Activated T-cell treated with anti-CD3 and anti-CD28 coated beads, Interleukin-2, amount 50 U/mL, for 48 hours (primary cell): ENCODE results near the gene ABT1.

Experiments used
- DNase-seq, 2 experiments: peaks; one replicate each; pipeline ENCODE4 v3.0.0-alpha.2; 2020

The ABT1 gene

GRCh38 chr6:26607434-26608230 lies 10.9 kb downstream of the ABT1 start:
- DNase-seq: peak; percentile 57 to 62

- DNase-seq: no peak
Observed at GRCh38 chr6:26609463-26609862, 12.7 kb downstream of the ABT1 start.

GRCh38 chr6:26611599-26611998 lies 14.8 kb downstream of the ABT1 start:
- no peak for DNase-seq

DNA sequence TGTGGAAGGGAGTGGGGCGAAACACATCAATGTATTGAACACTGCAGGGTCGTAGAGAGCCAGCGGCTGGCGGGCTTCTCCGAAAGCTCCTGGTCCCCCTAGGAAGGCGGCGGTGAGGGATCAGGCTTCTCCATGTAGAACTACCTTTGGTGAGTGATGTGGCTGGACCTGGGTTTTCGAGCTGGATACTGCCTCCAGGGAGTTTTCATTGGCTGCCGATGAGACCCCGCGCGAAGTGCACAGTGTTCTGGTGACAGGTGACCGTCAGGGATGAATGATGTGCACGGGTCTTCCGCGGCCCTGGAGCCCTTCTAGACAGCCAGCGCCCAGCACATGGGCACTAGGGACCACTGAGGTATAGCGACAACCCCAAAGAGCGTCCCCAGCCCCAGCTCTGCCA lies 16.4 kb downstream of the ABT1 start:
- DNase-seq: no peak

GRCh38 chr6:26613689-26614683 lies 17.2 kb downstream of the ABT1 start:
- DNase-seq: no peak

DNA sequence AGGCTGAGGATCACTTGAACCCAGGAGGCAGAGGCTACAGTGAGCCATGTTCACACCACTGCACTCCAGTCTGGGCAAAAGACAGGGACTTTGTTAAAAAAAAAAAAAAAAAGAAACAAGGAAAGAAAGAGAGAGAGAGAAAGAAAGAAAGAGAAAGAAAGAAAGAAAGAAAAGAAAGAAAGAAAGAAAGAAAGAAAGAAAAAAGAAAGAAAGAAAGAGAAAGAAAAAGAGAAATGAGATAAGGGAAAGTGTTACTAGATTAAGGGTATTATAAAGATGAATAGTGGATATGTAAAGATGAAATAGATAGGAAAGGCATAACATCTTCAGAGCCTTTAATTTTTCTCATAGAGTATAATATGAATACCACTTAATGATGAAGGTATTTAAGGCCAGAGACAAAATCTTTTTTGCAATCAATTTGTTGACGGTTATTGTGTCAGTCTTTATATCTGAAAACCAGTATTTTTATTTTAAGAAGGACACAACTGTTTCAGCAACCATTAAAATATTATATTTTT lies 26.6 kb downstream of the ABT1 start:
- DNase-seq: no peak

- no peak for DNase-seq
Observed at GRCh38 chr6:26624557-26624956, 27.8 kb downstream of the ABT1 start.

- DNase-seq: no peak
Observed at GRCh38 chr6:26627843-26628242, 31.1 kb downstream of the ABT1 start.

DNA sequence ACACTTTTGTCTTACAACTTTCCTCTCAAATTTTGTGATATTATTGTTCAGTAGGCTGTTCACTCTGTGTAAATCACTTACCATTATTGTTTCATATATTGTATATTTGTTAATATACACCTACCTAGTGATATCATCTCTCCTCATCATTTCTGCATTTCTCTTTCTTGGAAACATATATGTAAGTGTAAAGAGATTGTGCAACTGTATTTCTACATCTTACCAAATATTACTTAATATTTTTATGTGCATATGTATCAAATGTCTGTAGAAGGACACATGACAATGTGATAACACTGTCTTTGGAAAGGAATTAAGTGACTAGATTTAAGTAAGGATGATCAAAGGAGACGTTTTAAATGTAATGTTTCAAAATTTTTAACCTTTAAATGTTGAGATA lies 32.6 kb downstream of the ABT1 start:
- DNase-seq: no peak

DNA sequence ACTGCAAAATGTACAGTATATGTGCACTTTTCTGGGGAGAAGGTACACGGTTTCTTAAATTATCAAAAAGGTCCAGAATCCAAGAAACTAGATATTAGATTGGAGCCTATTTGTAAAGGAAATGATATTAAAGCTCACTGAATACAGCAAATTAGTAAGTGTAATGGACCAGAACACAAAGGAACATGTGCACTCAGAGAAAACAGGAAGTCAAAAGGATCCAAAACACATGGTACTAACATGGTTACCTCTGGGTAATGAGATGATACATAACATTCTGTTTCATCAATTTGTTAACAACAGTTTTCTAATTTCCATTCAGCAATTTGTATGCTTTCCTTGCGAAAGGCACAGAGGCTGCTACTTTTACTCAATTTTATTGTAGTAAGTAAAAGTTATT lies 44.1 kb downstream of the ABT1 start:
- DNase-seq: no peak

DNA sequence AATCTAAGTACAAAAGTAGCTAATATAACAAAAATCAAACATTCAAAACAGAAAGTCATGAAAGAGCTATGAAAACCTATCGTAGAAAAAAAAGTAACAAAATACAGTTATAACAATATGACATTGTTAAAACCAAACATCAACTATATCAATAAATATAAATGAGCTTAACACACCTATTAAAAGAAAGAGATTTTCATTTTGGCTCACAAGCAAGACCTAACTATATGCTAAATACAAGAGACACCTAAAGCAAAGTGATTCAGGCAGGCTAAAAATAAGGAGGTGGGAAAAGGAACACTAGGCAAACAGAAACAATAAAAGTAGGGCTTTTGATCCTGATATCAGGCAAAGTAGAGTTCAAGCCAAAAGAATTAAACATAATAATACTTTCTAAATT lies 49.3 kb downstream of the ABT1 start:
- DNase-seq: no peak
